ENCODE results near the gene COL5A1.

Gene COL5A1

DNA sequence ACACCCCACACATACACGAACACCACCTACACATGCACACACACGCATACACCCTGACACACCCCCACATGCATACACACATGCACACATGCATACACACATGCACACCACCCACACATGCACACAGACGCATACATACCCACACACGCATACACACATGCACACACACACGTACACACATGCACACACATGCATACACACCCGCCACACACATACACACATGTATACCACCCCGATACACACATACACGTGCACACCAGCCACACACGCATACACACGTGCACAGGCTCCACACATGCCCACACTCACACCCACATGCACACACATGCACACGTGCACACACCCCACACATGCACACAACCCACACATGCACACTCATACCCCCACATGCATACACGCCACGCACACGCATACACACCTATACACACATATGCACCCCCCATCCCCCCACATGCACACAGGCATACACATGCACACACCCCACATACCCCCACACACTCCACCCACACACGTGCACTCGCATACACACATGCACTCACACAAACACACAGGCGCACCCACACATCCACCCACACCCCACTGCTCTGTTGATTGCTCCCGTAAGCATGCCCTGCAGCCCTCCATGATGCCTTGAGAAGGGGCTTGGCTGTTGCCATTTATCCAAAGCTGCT, 119.3 kb downstream of the COL5A1 start:
- in situ Hi-C loops (cut with HindIII; ENCODE audit: low sequenced_read_pairs) = loop anchor here (10.0 kb wide), 1 partner anchor 56 kb away; no protein-coding TSS in a partner anchor
- H3K4me3 ChIP-seq (ENCODE audit: low read depth, low read length) = no peak overlapping the region
- TF ChIP-seq, protein P1, sequence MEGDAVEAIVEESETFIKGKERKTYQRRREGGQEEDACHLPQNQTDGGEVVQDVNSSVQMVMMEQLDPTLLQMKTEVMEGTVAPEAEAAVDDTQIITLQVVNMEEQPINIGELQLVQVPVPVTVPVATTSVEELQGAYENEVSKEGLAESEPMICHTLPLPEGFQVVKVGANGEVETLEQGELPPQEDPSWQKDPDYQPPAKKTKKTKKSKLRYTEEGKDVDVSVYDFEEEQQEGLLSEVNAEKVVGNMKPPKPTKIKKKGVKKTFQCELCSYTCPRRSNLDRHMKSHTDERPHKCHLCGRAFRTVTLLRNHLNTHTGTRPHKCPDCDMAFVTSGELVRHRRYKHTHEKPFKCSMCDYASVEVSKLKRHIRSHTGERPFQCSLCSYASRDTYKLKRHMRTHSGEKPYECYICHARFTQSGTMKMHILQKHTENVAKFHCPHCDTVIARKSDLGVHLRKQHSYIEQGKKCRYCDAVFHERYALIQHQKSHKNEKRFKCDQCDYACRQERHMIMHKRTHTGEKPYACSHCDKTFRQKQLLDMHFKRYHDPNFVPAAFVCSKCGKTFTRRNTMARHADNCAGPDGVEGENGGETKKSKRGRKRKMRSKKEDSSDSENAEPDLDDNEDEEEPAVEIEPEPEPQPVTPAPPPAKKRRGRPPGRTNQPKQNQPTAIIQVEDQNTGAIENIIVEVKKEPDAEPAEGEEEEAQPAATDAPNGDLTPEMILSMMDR (IDR thresholded peaks at IDR 0.05; ENCODE audit: low read depth, low read length, missing control alignments) = no peak
- no peak for DNase-seq (ENCODE audit: low read depth)

GRCh38 chr9:134764473-134765269, 123.1 kb downstream of the COL5A1 start:
- in situ Hi-C loops (cut with HindIII; ENCODE audit: low sequenced_read_pairs) = loop anchor here (10.0 kb wide), 1 partner anchor 60 kb away; no protein-coding TSS in a partner anchor

GRCh38 chr9:134765785-134766184, 124.2 kb downstream of the COL5A1 start:
- no peak for DNase-seq (ENCODE audit: low read depth)
- no peak overlapping the region for H3K4me3 ChIP-seq (ENCODE audit: low read depth, low read length)
- TF ChIP-seq, protein P1 (IDR thresholded peaks at IDR 0.05; ENCODE audit: low read depth, low read length, missing control alignments) = no peak
- in situ Hi-C loops (cut with HindIII; ENCODE audit: low sequenced_read_pairs) = loop anchor here (10.0 kb wide), 1 partner anchor 61 kb away; no protein-coding TSS in a partner anchor

More at GRCh38 chr9:134764473-134765269, 123.1 kb downstream of the COL5A1 start:
- TF ChIP-seq, protein P1 (IDR thresholded peaks at IDR 0.05; ENCODE audit: low read depth, low read length, missing control alignments) = no peak
- H3K4me3 ChIP-seq (ENCODE audit: low read depth, low read length) = no peak overlapping the region
- DNase-seq (ENCODE audit: low read depth) = no peak

DNA sequence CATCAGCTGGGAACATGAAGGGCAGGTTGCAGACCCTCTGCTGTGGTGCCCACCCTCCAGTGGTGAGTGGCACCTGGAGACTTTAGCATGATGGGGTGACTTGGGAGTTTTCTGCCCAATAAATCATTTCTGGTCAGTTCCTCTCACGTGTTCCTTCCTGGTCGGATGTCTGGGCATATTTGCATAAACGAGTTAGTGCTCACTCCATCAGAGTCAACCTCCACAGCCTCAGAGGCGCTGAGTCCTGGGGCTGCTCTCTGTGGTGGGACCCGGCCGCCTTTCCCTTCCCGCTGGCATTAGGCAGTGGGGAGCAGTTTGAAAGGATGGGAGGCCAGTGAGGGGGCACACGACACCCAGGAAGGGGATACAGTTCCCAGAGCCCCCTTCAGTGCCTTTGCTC, 125.0 kb downstream of the COL5A1 start:
- DNase-seq (ENCODE audit: low read depth) = no peak
- in situ Hi-C loops (cut with HindIII; ENCODE audit: low sequenced_read_pairs) = loop anchor here (10.0 kb wide), 1 partner anchor 62 kb away; no protein-coding TSS in a partner anchor
- H3K4me3 ChIP-seq (ENCODE audit: low read depth, low read length) = no peak overlapping the region
- TF ChIP-seq, protein P1 (IDR thresholded peaks at IDR 0.05; ENCODE audit: low read depth, low read length, missing control alignments) = no peak

- in situ Hi-C loops (cut with HindIII; ENCODE audit: low sequenced_read_pairs) = loop anchor here (10.0 kb wide), 1 partner anchor 64 kb away; no protein-coding TSS in a partner anchor
- TF ChIP-seq, protein P1 (IDR thresholded peaks at IDR 0.05; ENCODE audit: low read depth, low read length, missing control alignments) = no peak
- no peak for DNase-seq (ENCODE audit: low read depth)
- H3K4me3 ChIP-seq (ENCODE audit: low read depth, low read length) = no peak overlapping the region
Observed at GRCh38 chr9:134768332-134768708, 126.7 kb downstream of the COL5A1 start.

GRCh38 chr9:134768709-134769351, 127.2 kb downstream of the COL5A1 start:
- in situ Hi-C loops (cut with HindIII; ENCODE audit: low sequenced_read_pairs) = loop anchor here (10.0 kb wide), 1 partner anchor 64 kb away; no protein-coding TSS in a partner anchor
- TF ChIP-seq, protein P1 (IDR thresholded peaks at IDR 0.05; ENCODE audit: low read depth, low read length, missing control alignments) = no peak
- DNase-seq (ENCODE audit: low read depth) = no peak
- no peak overlapping the region for H3K4me3 ChIP-seq (ENCODE audit: low read depth, low read length)

All from astrocyte of the cerebellum (primary cell).